K562 (cell line): Measurements from ENCODE around the gene ZNF45. TPM values are rescaled to one million over a fixed set of nuclear protein-coding genes. Genes with fewer than 3 reads are reported as not detected.

ENCODE experiments used
- BRF1 ChIP-seq: IDR thresholded peaks from 3 replicates; pipeline ENCODE4 v1.6.1; 2011; ENCODE audit warnings: borderline replicate concordance, mild to moderate bottlenecking; ENCODE audit not compliant: insufficient read length; ENCODE audit errors: extremely low read depth
- CTCF ChIP-seq, 3 experiments: IDR thresholded peaks in 2 of 3; conservative IDR thresholded peaks in 1 of 3; 2 replicates each; pipeline ENCODE4 v1.5.1; 2011 to 2012; ENCODE audit warnings: low read length in 3 of 3, mild to moderate bottlenecking in 3 of 3, control low read depth in 2 of 3, improper control_type of control experiment in 1 of 3, inconsistent platforms in 1 of 3, low read depth in 1 of 3, mixed read lengths in 1 of 3, moderate library complexity in 1 of 3; ENCODE audit not compliant: insufficient read depth in 2 of 3
- GTF2E2 ChIP-seq: fragments of 200-800 bp; sonication (Bioruptor generic); IDR thresholded peaks from 2 replicates; pipeline ENCODE4 v1.6.1; 2016; ENCODE audit warnings: missing genetic modification characterization, missing compliant biosample characterization
- KLF16 ChIP-seq: IDR thresholded peaks from 2 replicates; pipeline ENCODE4 v1.6.1; 2016; ENCODE audit warnings: antibody characterized with exemption
- MTA3 ChIP-seq: fragments of 450-650 bp; formaldehyde crosslinking; IDR thresholded peaks from 2 replicates; pipeline ENCODE4 v1.6.1; 2017; ENCODE audit warnings: mild to moderate bottlenecking, borderline replicate concordance
- POLR2B ChIP-seq: fragments of 450-650 bp; IDR thresholded peaks from 2 replicates; pipeline ENCODE4 v1.6.1; 2018; ENCODE audit warnings: low read depth; ENCODE audit not compliant: partially characterized antibody
- TOE1 ChIP-seq, 2 experiments: fragments of 450-650 bp in 1 of 2; sonication (generic) in 1 of 2; formaldehyde crosslinking in 1 of 2; IDR thresholded peaks; 2 replicates each; pipeline versions ENCODE4 v1.7.1 to v1.8.0; 2016 to 2022; ENCODE audit warnings: borderline replicate concordance in 2 of 2, mild to moderate bottlenecking in 2 of 2, antibody characterized with exemption in 1 of 2, inconsistent platforms in 1 of 2, low read depth in 1 of 2, missing genetic modification reagents in 1 of 2, moderate library complexity in 1 of 2
- ZKSCAN3 ChIP-seq: fragments of 250-450 bp; sonication (Bioruptor Pico); IDR thresholded peaks from 2 replicates; pipeline ENCODE4 v1.4.0; 2020
- ZMIZ1 ChIP-seq, 2 experiments: fragments of 150-350 bp in 1 of 2; IDR thresholded peaks; 2 replicates each; pipeline ENCODE4 v1.6.1; 2012 to 2016; ENCODE audit warnings: low read depth in 2 of 2, low read length in 2 of 2, mild to moderate bottlenecking in 1 of 2, moderate library complexity in 1 of 2
- ZNF511 ChIP-seq: sonication (generic); formaldehyde crosslinking; IDR thresholded peaks from 2 replicates; pipeline ENCODE4 v1.8.0; 2022; ENCODE audit warnings: mild to moderate bottlenecking, missing genetic modification reagents
- polyA plus RNA-seq, 8 experiments: library from polyadenylated mRNA; depleted of rRNA in 4 of 8; stranded (reverse) in 5 of 8; unstranded in 3 of 8; fragments of >200 nt; fragmentation: Nextera tagmentation in 2 of 8; fragmentation: Illumina TruSeq in 1 of 8; extraction: Ambion mirVana in 2 of 8; extraction: Trizol in 1 of 8; gene quantifications; 2 replicates each; pipeline versions ENCODE4 v1.2.1 to v1.2.3, GENCODE V29; 2011 to 2014; ENCODE audit warnings: inconsistent platforms in 1 of 8, missing spikeins in 1 of 8
- total RNA-seq, 7 experiments: library from RNA; depleted of rRNA in 6 of 7; stranded (reverse); fragments of >200 nt in 6 of 7; fragmentation: Illumina TruSeq in 2 of 7; extraction: Trizol in 2 of 7; gene quantifications; 2 replicates each; pipeline versions ENCODE4 v1.2.1 to v1.2.3, GENCODE V29; 2011 to 2021; ENCODE audit warnings: low replicate concordance in 1 of 7
- TF ChIP-seq, protein P1 (sequence below): fragments of 450-650 bp; IDR thresholded peaks from 2 replicates; pipeline ENCODE4 v1.6.1; 2016; ENCODE audit warnings: low read depth

The ZNF45 gene
- total and polyA plus RNA-seq, 9 of the 15 experiments (the other 6 are each of a cell fraction or from before 2014, with no cell fraction given): 2.6 to 10.6 (median 9.4) TPM

GRCh38 chr19:43950834-43951645, 16.0 kb upstream of the ZNF45 start, which contains the start of gene ZNF221 (continued):
- TF ChIP-seq, protein P1, sequence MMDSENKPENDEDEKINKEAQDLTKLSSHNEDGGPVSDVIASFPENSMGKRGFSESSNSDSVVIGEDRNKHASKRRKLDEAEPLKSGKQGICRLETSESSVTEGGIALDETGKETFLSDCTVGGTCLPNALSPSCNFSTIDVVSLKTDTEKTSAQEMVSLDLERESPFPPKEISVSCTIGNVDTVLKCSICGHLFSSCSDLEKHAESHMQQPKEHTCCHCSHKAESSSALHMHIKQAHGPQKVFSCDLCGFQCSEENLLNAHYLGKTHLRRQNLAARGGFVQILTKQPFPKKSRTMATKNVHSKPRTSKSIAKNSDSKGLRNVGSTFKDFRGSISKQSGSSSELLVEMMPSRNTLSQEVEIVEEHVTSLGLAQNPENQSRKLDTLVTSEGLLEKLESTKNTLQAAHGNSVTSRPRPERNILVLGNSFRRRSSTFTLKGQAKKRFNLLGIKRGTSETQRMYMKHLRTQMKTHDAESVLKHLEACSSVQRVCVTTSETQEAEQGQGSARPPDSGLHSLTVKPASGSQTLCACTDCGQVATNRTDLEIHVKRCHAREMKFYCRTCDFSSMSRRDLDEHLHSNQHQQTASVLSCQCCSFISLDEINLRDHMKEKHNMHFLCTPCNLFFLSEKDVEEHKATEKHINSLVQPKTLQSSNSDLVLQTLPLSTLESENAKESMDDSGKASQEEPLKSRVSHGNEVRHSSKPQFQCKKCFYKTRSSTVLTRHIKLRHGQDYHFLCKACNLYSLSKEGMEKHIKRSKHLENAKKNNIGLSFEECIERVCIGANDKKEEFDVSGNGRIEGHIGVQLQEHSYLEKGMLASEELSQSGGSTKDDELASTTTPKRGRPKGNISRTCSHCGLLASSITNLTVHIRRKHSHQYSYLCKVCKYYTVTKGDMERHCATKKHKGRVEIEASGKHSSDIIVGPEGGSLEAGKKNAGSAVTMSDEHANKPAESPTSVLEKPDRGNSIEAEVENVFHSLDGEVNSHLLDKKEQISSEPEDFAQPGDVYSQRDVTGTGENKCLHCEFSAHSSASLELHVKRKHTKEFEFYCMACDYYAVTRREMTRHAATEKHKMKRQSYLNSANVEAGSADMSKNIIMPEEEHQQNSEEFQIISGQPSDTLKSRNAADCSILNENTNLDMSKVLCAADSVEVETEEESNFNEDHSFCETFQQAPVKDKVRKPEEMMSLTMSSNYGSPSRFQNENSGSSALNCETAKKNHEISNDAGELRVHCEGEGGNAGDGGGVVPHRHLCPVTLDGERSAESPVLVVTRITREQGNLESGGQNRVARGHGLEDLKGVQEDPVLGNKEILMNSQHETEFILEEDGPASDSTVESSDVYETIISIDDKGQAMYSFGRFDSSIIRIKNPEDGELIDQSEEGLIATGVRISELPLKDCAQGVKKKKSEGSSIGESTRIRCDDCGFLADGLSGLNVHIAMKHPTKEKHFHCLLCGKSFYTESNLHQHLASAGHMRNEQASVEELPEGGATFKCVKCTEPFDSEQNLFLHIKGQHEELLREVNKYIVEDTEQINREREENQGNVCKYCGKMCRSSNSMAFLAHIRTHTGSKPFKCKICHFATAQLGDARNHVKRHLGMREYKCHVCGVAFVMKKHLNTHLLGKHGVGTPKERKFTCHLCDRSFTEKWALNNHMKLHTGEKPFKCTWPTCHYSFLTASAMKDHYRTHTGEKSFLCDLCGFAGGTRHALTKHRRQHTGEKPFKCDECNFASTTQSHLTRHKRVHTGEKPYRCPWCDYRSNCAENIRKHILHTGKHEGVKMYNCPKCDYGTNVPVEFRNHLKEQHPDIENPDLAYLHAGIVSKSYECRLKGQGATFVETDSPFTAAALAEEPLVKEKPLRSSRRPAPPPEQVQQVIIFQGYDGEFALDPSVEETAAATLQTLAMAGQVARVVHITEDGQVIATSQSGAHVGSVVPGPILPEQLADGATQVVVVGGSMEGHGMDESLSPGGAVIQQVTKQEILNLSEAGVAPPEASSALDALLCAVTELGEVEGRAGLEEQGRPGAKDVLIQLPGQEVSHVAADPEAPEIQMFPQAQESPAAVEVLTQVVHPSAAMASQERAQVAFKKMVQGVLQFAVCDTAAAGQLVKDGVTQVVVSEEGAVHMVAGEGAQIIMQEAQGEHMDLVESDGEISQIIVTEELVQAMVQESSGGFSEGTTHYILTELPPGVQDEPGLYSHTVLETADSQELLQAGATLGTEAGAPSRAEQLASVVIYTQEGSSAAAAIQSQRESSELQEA: no peak
- TF ChIP-seq TOE1 (IDR thresholded peaks at IDR 0.05; ENCODE audit: borderline replicate concordance) (0 out of 2 replicates have a peak, but pooled peaks have one; percentile 22), TOE1 (CRISPR knock-in tag; IDR thresholded peaks at IDR 0.05; ENCODE audit: borderline replicate concordance, low read depth) (no peak), POLR2B (no peak), KLF16 (no peak), MTA3 (no peak; the same call in 1 of the 2 replicates), ZKSCAN3 (no peak), ZNF511 (CRISPR knock-in tag) (no peak), BRF1 (no peak), ZMIZ1 (IDR thresholded peaks at IDR 0.05; ENCODE audit: low read depth in 2 of 2, low read length in 2 of 2) (no peak; a peak in 1 of 4 replicates), CTCF (IDR thresholded peaks at IDR 0.05 in 2 of 3, conservative IDR thresholded peaks at IDR 0.05 in 1 of 3; ENCODE audit: insufficient read depth in 2 of 3, low read depth in 1 of 3, low read length in 3 of 3) (peak; percentile 31 to 51 (median 44); a peak in 4 of 6 replicates), GTF2E2 (no peak)
